HG02981 (cell line): ENCODE measurements around the gene CBR1.
A peak's percentile ranks its signal among the peaks of the same experiment; 100 is the strongest.
"Not testable (repeated sequence)": the region's sequence is repeated elsewhere in the genome, so short reads cannot be mapped to it uniquely, and the experiment has no call there.

Source experiments
- ATAC-seq: cut with Tn5 transposase; IDR thresholded peaks from one replicate; pipeline ENCODE4 v1.9.1; 2021; ENCODE audit warnings: mild to moderate bottlenecking, moderate library complexity; ENCODE audit not compliant: unreplicated experiment

Gene CBR1

DNA sequence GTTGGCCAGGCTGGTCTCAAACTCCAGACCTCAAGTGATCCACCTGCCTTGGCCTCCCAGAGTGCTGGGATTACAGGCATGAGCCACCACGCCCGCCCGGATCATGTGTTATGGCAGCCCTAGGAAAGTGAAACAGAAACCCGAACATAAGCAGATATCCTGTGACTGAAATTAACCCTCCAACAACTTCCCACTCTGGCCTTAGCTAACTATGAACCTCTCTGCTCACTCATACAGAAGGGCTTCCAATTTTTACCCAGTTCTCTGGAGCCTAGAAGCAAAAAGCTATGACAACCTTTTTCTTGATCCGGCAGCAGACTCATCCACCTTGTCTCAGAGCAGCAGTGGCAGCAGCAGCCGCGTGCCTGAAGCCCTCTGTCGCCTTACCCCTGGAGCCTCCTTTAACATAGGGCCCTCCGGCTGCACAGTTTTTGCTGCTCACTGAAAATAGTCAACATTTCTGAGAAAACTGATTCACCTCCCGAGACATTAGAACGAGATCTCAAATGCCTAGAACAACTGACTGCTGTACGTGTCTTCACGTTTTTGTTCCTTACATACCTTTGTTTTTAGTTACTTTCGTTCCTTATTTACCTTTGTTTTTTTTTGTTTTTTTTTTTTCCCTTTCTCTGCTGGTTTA, 9.3 kb downstream of the CBR1 start:
- ATAC-seq: no peak

DNA sequence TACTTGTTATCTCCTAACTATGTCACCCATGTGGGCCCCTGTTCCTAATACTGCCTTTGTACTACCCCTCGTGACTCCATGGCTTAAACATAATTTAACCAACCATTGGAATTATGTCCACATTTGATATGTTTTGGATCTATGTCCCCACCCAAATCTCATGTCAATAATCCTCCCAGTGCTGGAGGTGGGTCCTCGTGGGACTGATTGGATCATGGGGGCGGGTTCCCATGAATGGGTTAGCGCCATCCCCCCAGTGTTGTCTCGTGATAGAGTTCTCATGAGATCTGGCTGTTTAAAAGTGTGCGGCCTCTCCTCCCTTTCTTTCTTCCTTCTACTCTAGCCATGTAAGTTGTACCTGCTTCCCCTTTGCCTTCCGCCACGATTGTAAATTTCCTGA, 9.8 kb downstream of the CBR1 start:
- no peak for ATAC-seq

DNA sequence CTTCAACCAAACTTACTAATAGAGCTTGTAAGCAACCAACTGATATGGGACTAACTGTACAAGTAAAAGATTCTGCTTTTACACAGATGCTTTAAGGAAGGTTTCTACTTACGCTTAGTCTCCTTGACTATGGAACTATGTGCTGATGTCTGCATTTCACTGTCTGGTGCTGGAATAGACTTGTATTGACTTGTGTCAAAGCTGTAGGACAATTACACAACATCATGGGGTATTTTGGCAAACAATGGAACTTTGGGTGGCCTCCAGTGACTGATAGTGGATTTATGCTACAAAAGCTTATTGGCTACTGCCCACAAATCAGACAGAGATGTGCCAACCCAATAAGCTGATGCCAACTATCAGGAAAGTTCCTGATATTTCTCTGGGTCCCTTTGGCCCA, 10.6 kb downstream of the CBR1 start:
- no peak for ATAC-seq

- no peak for ATAC-seq
Measured at GRCh38 chr21:36082237-36082664, 12.4 kb downstream of the CBR1 start.

- no peak for ATAC-seq
Measured at GRCh38 chr21:36087362-36088138, 17.7 kb downstream of the CBR1 start.

GRCh38 chr21:36089946-36090345, 20.1 kb downstream of the CBR1 start:
- ATAC-seq: no peak

DNA sequence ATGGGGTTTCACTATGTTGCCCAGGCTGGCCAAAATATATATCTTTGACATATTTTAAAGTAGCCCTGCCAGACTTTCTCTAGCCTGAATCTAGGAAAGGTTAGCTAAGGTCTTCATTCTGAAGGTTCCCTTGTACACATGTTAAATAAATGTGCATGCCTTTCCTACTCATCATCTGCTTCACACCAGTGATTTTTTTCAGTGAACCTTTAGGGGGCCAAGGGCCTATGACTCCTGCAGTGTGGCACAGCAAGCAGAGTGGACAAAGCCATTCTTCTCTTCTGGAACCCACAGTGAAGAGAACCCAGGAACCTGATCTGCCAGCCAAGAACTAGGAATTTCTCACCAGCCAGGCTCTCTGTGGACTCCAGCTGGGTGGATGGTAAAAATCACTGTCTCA, 22.9 kb downstream of the CBR1 start:
- ATAC-seq: no peak

DNA sequence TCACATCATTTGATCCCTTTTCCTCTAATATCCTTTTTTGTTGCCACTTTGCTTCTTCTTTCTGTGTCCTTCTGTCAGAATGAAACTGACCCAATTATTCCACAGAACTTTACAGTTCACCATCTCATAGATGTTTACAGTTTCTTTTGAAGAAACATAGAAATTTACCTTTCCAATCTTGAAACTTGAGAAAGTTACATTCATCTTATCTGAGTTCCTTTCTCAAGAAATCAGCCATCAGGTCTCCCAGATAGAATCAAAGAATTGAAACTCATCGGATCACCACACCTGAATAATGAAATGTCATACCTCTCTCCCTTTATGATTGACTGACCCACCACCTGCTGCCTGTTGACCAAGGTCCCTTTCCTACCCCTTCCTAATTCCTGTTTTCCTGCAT, 23.7 kb downstream of the CBR1 start:
- ATAC-seq: no peak

GRCh38 chr21:36096398-36097290, 26.8 kb downstream of the CBR1 start:
- no peak for ATAC-seq

GRCh38 chr21:36097427-36098181, 27.8 kb downstream of the CBR1 start:
- peak; percentile 69 for ATAC-seq

GRCh38 chr21:36098182-36098532, 28.3 kb downstream of the CBR1 start:
- ATAC-seq: no peak

DNA sequence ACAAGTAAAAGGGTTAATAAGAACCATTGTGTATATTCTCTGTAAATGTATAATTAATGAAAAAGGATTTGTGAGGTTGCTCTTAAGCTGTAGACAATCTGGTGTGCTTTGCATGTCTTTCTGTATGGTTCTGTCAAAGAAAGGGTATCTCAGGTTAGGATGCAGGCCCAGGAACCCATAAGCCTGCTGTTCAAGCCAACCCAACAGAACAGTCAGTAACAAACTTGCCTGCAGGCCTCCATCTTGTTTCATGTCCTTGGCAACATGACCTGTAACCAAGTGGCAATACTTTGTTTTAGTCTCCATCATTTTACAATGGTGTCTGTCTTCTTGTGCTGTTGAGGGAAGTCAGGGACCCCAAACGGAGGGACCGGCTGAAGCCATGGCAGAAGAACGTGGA, 29.2 kb downstream of the CBR1 start:
- no peak for ATAC-seq

GRCh38 chr21:36099695-36100211, 29.9 kb downstream of the CBR1 start:
- not testable (repeated sequence) for ATAC-seq

DNA sequence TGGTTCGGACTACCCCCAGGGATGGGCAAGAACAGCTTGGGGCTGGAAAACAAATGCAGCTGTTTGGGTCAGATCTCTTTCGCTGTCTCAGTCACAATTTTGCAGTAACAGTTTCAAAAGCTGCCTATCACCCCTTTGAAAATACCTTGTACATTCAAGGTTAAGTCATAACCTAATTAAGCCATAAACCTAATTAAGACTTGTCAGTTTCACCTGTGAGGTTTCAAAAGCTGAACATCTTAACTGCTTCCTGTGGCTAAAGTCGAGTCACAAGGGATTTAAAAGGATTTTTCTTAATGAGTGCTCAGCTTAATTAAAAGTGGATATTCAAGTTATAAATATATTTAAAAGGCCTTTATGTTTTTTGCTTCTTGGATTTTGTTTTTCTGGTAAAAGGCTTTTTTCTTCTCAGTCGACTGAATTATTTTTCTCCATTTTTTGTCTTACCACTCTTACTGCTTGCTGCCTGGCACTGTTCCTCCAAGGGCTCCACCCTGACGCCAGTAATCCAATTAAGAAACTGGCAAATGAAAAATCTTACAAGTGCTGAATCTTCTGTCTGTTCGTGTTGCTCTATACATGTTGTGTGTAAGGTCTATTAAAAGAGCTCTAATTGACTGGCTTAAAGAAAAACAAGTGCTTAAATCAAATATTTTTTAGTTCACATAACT, 31.3 kb downstream of the CBR1 start:
- no peak for ATAC-seq

GRCh38 chr21:36103434-36103833, 33.6 kb downstream of the CBR1 start:
- no peak for ATAC-seq

DNA sequence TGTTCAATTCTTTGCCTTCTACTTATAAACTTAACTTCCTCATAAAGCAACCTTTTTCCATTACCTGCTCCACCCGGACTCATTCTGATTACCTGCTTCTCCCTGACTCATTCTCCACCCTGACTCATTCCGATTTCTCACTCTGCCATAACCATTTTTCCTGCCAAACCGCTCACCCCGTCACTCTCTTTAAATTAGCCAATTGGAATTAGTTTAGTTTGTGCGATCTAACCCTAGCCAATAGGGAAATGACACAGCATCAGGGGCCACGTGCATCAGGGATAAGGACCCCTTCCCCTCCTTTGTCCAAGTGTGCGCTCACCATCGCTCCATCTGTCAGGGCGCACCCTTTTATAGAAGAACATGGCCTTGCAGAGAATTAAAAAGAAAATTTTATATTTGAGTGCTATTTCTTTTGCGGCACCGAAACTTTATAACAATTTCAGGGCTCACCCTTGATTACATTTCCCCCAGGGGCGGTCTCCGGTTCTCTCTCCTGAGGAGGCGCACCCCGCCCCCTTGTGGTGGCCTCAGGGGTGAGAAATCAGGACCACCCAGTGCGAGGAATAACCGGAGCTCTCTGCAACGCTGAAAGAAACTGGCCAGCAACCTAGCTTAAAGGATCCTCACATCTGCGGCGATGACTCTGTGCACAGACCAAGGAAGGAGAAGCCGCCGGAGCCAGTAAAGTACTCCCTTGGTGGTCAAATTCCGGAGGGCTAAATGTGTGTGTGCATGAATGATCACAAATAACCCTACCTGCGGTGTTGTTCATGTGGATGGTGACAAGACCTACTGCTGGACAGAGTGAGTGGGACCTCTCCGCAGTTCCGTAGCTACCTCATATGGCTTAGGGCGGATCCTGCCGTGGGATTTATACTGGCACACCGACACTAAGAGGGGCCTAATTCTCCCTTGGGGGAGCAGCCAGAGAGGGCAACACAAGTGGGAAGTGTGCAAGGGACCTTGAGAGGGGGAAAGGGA, 34.8 kb downstream of the CBR1 start:
- ATAC-seq: no peak

DNA sequence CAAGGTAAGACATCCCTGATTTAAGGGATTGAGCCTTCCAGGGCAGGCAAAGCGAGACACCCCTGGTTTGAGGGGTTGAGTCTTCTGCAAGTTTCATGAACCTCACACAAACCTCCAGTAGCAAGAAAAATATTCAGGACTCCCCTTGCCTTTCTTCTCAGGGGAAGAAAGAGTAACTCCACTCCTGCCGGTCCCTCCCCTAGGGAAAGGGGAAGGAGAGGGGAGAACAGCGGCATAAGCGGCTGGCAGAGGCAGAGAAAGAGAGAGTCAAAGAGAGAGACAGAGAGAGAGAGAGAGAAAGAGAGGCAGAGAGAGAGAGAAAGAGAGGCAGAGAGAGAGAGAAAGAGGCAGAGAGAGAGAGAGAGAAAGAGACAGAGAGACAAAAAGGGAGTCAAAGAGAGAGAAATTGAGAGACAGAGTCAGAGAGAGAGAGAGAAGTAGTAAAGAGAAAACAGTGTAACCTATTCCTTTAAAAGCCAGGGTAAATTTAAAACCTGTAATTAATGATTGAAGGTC, 35.6 kb downstream of the CBR1 start:
- ATAC-seq: no peak

- ATAC-seq: no peak
Measured at GRCh38 chr21:36109868-36110267, 40.0 kb downstream of the CBR1 start.

- no peak for ATAC-seq
Measured at GRCh38 chr21:36111238-36111637, 41.4 kb downstream of the CBR1 start.
